ENCODE data around the gene CYGB. TPM values are rescaled to one million over a fixed set of nuclear protein-coding genes. Genes with fewer than 3 reads are reported as not detected.
A peak's percentile ranks its signal among the peaks of the same experiment; 100 is the strongest.

CYGB gene
- total and polyA plus RNA-seq, 2 of the 13 experiments (the other 11 are each of a cell fraction or from before 2014, with no cell fraction given): 18.9 to 27.1 TPM

DNA sequence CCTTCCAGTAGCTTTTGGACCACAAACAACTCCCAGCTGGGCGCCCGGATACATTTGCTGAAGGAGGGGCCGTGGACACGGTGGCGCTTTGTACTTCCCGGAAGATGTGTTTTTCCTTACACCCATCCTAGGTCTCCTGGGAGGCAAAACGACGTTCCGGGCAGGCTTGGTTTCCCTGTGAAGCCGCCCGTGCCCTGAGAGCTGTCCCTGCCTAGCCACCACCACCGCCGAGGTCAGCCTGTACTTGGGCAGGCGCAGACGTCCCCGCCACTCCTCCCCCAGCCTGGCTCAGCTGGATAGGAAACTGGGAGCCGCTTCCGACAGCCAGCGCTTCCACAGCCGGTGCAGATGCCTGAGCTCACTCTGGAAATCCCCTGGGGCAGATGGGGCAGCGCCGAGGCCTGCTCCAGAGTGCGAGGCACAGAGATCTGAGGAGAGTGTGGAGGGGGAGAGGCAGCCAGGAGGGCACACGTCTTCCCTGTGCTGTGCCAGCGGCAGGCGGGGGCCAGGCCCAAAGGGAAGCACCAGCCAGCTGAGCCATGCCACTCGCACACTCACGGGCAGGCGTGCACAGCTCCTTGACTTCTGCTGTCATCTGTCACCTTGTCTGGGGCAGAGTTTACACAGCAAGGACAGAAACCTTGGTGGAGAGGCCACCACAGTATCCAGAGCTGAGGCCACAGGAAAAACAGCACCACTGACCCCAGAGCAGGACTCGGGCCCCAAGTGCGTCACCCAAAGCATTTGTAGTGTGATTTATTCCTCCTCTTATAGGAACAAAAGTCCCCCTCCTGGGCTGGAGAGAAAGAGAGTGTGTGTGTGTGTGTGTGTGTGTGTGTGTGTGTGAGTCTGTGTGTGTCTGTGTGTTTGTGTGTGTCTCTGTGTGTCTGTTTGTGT, 39.3 kb downstream of the CYGB start (continued):
- TF ChIP-seq ZBTB44 (CRISPR knock-in tag; IDR thresholded peaks at IDR 0.05): no peak
- TF ChIP-seq ZNF749 (CRISPR knock-in tag; IDR thresholded peaks at IDR 0.05; ENCODE audit: borderline replicate concordance): peak; percentile 52; the same call in 1 of the 2 replicates
- TF ChIP-seq HNRNPL (IDR thresholded peaks at IDR 0.05; ENCODE audit: low read depth, low read length): peak; percentile 94
- TF ChIP-seq ZKSCAN5 (CRISPR knock-in tag; IDR thresholded peaks at IDR 0.05): no peak
- 0 out of 2 replicates have a peak, but pooled peaks have one; percentile 29 for TF ChIP-seq ZNF703 (CRISPR knock-in tag; IDR thresholded peaks at IDR 0.05; ENCODE audit: borderline replicate concordance)
- no peak for TF ChIP-seq NFYB (CRISPR knock-in tag; IDR thresholded peaks at IDR 0.05)
- TF ChIP-seq RCOR2 (CRISPR knock-in tag; IDR thresholded peaks at IDR 0.05): peak; percentile 62; the same call in 1 of the 2 replicates
- TF ChIP-seq ZNF333 (CRISPR knock-in tag; IDR thresholded peaks at IDR 0.05; ENCODE audit: borderline replicate concordance): no peak
- TF ChIP-seq CC2D1A (CRISPR knock-in tag; IDR thresholded peaks at IDR 0.05): no peak
- TF ChIP-seq AKNA (CRISPR knock-in tag; IDR thresholded peaks at IDR 0.05; ENCODE audit: borderline replicate concordance): no peak
- TF ChIP-seq ZNF550 (CRISPR knock-in tag; IDR thresholded peaks at IDR 0.05; ENCODE audit: borderline replicate concordance): peak; percentile 60; the same call in 1 of the 2 replicates
- no peak for TF ChIP-seq MED13 (CRISPR knock-in tag; IDR thresholded peaks at IDR 0.05)
- TF ChIP-seq GRHL1 (CRISPR knock-in tag; conservative IDR thresholded peaks at IDR 0.05): no peak
- no peak for TF ChIP-seq ZNF841 (CRISPR knock-in tag; IDR thresholded peaks at IDR 0.05; ENCODE audit: borderline replicate concordance)
- TF ChIP-seq LCORL (IDR thresholded peaks at IDR 0.05): no peak
- TF ChIP-seq LCORL (CRISPR knock-in tag; IDR thresholded peaks at IDR 0.05): peak; percentile 97
- peak; percentile 81; the same call in 1 of the 2 replicates for TF ChIP-seq NFKB2 (CRISPR knock-in tag; IDR thresholded peaks at IDR 0.05; ENCODE audit: borderline replicate concordance)
- no peak for TF ChIP-seq POLR2AphosphoS2 (IDR thresholded peaks at IDR 0.05; ENCODE audit: low read depth, low read length)
